Measurements from ENCODE around the gene YBX1.

- TF ChIP-seq POLR2A (IDR thresholded peaks at IDR 0.05) (no peak), CTCF (IDR thresholded peaks at IDR 0.05) (no peak)
These were observed 59.5 kb downstream of the YBX1 start for GRCh38 chr1:42741706-42742105.

All from Peyer's patch (tissue), 4 donors.